SK-N-MC (cell line): Measurements from ENCODE around the gene SRP14.

ENCODE experiments used
- EZH2 ChIP-seq: fragments of 200-600 bp; sonication (generic); IDR thresholded peaks from one replicate; pipeline ENCODE4 v1.6.1; 2017; ENCODE audit warnings: antibody characterized with exemption
- POLR2AphosphoS5 ChIP-seq: IDR thresholded peaks from 2 replicates; pipeline ENCODE4 v1.6.1; 2012; ENCODE audit warnings: mild to moderate bottlenecking, low read depth, low read length, borderline replicate concordance

- no peak for TF ChIP-seq EZH2
- TF ChIP-seq POLR2AphosphoS5, result no peak
Measured at GRCh38 chr15:40061212-40061901, 22.4 kb upstream of the SRP14 start.
